Kidney epithelial cell (primary cell): Measurements from ENCODE around the gene ZC3H6. TPM values are rescaled to one million over a fixed set of nuclear protein-coding genes. Genes with fewer than 3 reads are reported as not detected.

Experiments
- total RNA-seq: library from RNA; depleted of rRNA; stranded (reverse); fragments of >200 nt; gene quantifications from 2 replicates; pipeline ENCODE4 v1.2.3, GENCODE V29; 2015

The ZC3H6 gene
- total RNA-seq, 1 donor from 2014 or later = 8.4 TPM

Other genes starting within 250 kb of the ZC3H6 start
- 20.5 and 24.5 TPM in 2 replicates for gene TMEM87B, start 220.3 kb upstream of the ZC3H6 start, total RNA-seq
- 0.14 and 1.0 TPM in 2 replicates for gene FBLN7, start 137.2 kb upstream of the ZC3H6 start, total RNA-seq
- 22.7 and 47.5 TPM in 2 replicates for gene ZC3H8, start 20.6 kb upstream of the ZC3H6 start, total RNA-seq
- gene RGPD8, start 158.0 kb downstream of the ZC3H6 start, total RNA-seq = 6.5 and 7.7 TPM in 2 replicates
- gene TTL, start 206.6 kb downstream of the ZC3H6 start, total RNA-seq = 51.3 and 59.3 TPM in 2 replicates